OCI-LY3 (cell line): Measurements from ENCODE around the gene ARL8A.
A peak's percentile ranks its signal among the peaks of the same experiment; 100 is the strongest.

Source experiments
- H2AFZ ChIP-seq: fragments of 200-600, 300-600 bp; shearing (Covaris generic); 2 replicates; pipeline ENCODE4 v1.6.0; 2014; ENCODE audit warnings: antibody characterized with exemption, low read depth, low read length
- H3K27ac ChIP-seq: fragments of 200-600, 300-600 bp; sonication (generic); 2 replicates; pipeline ENCODE4 v1.5.1; 2014; ENCODE audit warnings: mild to moderate bottlenecking, low read length, moderate library complexity, mixed read lengths
- H3K27me3 ChIP-seq: fragments of 200-600, 300-600 bp; sonication (generic); 2 replicates; pipeline ENCODE4 v1.6.1; 2014; ENCODE audit warnings: low read depth, low read length, mixed read lengths
- H3K36me3 ChIP-seq: fragments of 200-600, 300-600 bp; sonication (generic); replicated peaks from 2 replicates; pipeline ENCODE3; 2014; ENCODE audit warnings: low read depth, low read length, mixed read lengths
- H3K4me1 ChIP-seq: fragments of 300-600, 200-600 bp; sonication (generic); 2 replicates; pipeline ENCODE4 v1.6.1; 2014; ENCODE audit warnings: low read length, mixed read lengths
- H3K4me2 ChIP-seq: fragments of 200-600, 300-600 bp; sonication (generic); 2 replicates; pipeline ENCODE4 v1.6.1; 2014; ENCODE audit warnings: low read length, mixed read lengths
- H3K4me3 ChIP-seq: fragments of 300-600, 200-600 bp; sonication (generic); 2 replicates; pipeline ENCODE4 v1.5.1; 2014; ENCODE audit warnings: antibody characterized with exemption, mild to moderate bottlenecking, low read length, moderate library complexity
- H3K79me2 ChIP-seq: fragments of 300-600, 200-600 bp; shearing (Covaris generic); 2 replicates; pipeline ENCODE4 v1.6.1; 2014; ENCODE audit warnings: mild to moderate bottlenecking, low read length, mixed read lengths
- H3K9ac ChIP-seq: fragments of 300-600, 200-600 bp; shearing (Covaris generic); 2 replicates; pipeline ENCODE4 v1.6.0; 2014; ENCODE audit warnings: mild to moderate bottlenecking, low read length, moderate library complexity
- H3K9me3 ChIP-seq: fragments of 200-600, 300-600 bp; shearing (Covaris generic); 2 replicates; pipeline ENCODE4 v1.6.1; 2014; ENCODE audit warnings: low read length, mixed read lengths; ENCODE audit not compliant: insufficient read depth
- H4K20me1 ChIP-seq: fragments of 200-600, 300-600 bp; sonication (generic); 2 replicates; pipeline ENCODE4 v1.6.1; 2016; ENCODE audit warnings: low read length, mixed read lengths; ENCODE audit not compliant: insufficient read depth
- EZH2phosphoT487 ChIP-seq: fragments of 200-600 bp; shearing (Covaris generic); IDR thresholded peaks from 2 replicates; pipeline ENCODE4 v1.6.1; 2018; ENCODE audit warnings: antibody characterized with exemption, mixed run types, low read depth
- TF ChIP-seq, protein P1 (sequence below): fragments of 200-600, 300-600 bp; sonication (generic); IDR thresholded peaks from 2 replicates; pipeline ENCODE4 v1.5.1; 2014; ENCODE audit warnings: antibody characterized with exemption, low read length, low read depth

ARL8A gene

DNA sequence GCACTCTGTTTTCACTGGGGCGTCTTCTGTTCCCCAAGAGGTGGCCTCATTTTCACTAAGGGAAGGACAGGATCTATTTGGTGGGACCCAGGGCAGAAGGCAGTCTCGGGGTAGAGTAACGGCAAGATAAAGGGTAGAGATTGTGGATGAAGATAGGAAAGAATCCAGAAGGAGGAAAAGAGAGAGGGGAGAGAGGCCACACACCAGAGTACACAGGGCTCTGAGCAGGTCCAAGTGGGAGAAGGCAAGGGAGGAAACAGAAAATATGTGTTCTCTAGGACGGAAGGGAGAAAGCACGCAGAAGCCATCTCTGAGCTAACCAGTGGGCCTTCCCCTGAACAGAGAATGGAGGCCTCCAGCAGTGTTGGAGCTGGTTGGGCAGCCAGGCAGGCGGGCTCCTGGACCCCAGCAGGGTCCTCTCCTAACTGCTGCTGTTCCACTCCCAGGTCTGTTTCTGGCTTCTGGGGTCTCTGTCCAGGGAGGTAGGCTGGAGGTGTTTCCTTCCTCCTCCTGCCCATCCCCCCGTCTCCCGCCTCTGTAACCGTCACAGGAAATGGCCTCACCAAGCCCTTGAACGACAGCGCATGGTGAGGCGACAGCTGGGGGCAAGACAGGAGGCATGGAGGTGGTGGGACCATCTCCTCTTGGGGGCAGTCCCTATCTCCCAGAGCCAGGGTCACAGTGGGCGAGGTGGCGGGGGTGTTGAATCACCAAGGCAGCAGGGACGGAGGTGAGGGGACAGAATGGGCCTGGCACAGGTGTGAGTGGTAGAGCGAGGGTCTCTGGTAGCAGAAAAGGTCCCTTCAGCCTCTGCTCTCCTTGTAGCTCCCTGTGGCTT, 15.2 kb upstream of the ARL8A start:
- H3K27ac ChIP-seq, result peak overlapping the region; percentile 52
- H3K4me2 ChIP-seq, result peak overlapping the region; percentile 91
- no peaks in the 10 kb centered on the region for H4K20me1 ChIP-seq
- H3K79me2 ChIP-seq, result no peaks in the 10 kb centered on the region
- peak overlapping the region; percentile 73 for H3K4me3 ChIP-seq
- peak overlapping the region; percentile 22; the same call in 1 of the 2 replicates for H2AFZ ChIP-seq
- H3K9ac ChIP-seq, result peak overlapping the region; percentile 79
- TF ChIP-seq EZH2phosphoT487, result no peak
- TF ChIP-seq, protein P1, sequence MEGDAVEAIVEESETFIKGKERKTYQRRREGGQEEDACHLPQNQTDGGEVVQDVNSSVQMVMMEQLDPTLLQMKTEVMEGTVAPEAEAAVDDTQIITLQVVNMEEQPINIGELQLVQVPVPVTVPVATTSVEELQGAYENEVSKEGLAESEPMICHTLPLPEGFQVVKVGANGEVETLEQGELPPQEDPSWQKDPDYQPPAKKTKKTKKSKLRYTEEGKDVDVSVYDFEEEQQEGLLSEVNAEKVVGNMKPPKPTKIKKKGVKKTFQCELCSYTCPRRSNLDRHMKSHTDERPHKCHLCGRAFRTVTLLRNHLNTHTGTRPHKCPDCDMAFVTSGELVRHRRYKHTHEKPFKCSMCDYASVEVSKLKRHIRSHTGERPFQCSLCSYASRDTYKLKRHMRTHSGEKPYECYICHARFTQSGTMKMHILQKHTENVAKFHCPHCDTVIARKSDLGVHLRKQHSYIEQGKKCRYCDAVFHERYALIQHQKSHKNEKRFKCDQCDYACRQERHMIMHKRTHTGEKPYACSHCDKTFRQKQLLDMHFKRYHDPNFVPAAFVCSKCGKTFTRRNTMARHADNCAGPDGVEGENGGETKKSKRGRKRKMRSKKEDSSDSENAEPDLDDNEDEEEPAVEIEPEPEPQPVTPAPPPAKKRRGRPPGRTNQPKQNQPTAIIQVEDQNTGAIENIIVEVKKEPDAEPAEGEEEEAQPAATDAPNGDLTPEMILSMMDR, result no peak
- H3K36me3 ChIP-seq, result no peaks in the 10 kb centered on the region
- H3K9me3 ChIP-seq, result no peaks in the 10 kb centered on the region
- H3K27me3 ChIP-seq, result no peaks in the 10 kb centered on the region
- H3K4me1 ChIP-seq, result peaks cover 61% of the 10 kb centered on the region

DNA sequence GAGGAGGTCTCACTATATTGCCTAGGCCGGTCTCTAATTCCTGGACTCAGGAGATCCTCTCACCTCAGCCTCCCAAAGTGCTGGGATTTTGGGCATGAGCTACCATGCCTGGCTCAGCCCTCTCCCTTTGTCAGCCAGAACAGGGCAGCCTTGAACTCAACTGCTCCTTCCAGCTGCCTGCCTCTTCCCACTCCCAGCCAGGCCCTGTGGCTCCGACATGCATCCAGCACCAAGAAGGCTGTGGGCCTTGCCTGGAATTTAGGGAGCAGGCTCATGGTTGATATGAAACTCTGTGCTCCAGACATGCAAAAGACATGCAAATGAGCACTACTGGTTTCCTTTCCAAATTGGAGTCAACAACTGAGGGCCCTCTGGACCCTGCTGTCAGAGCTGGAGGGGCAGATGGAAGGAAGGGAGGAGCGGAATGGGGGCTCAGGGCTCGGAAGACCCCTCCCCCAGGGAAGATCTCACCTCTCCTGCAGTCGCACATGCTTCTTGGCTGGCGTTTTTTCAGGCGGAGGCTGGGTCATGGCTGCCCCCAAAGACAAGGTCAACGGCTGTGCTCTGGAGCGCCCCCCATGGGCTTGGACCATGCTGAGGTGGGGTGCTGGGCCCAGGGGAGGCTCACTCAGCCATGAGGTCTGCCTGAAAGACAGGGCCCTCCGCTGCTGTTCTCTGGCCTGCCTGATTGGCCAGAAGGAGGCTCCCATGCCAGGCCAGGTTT, 14.4 kb upstream of the ARL8A start:
- Histone ChIP-seq H3K9me3 (no peaks in the 10 kb centered on the region), H4K20me1 (no peaks in the 10 kb centered on the region), H3K27me3 (no peaks in the 10 kb centered on the region), H3K27ac (peak overlapping the region; percentile 52; the same call in 1 of the 2 replicates), H3K4me3 (peak overlapping the region; percentile 73), H3K36me3 (no peaks in the 10 kb centered on the region), H3K79me2 (no peaks in the 10 kb centered on the region), H3K4me2 (peak overlapping the region; percentile 91), H2AFZ (no peak overlapping the region), H3K4me1 (peaks cover 53% of the 10 kb centered on the region), H3K9ac (peak overlapping the region; percentile 79)
- no peak for TF ChIP-seq EZH2phosphoT487
- TF ChIP-seq, protein P1, result peak; percentile 40

DNA sequence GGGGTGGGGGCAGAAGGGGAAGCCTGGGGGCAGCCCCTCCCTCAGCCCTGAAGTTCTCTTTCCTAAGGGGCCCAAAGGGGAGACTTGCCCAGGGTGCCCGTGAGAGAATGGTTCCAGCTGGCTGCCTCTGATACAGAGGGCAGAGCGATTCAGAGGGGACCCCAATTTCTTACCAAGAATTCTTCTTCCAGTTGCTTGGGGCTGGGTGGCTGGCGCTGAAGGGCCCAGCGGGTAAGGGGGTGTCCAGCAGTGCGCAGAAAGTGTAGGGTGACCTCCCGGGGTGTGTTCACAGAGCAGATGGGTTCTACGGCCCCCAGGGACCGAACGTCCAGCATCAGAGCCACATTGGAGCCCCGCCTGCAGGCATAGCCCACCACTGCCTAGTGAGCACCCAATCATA, 13.4 kb upstream of the ARL8A start:
- H3K27me3 ChIP-seq, result no peaks in the 10 kb centered on the region
- H4K20me1 ChIP-seq, result no peaks in the 10 kb centered on the region
- H3K4me3 ChIP-seq, result no peak overlapping the region
- H2AFZ ChIP-seq, result no peak overlapping the region
- TF ChIP-seq, protein P1, result no peak
- no peak for TF ChIP-seq EZH2phosphoT487
- H3K4me1 ChIP-seq, result peaks cover 47% of the 10 kb centered on the region
- H3K27ac ChIP-seq, result no peak overlapping the region
- no peak overlapping the region for H3K9ac ChIP-seq
- H3K36me3 ChIP-seq, result no peaks in the 10 kb centered on the region
- H3K4me2 ChIP-seq, result no peak overlapping the region
- H3K79me2 ChIP-seq, result no peaks in the 10 kb centered on the region
- no peaks in the 10 kb centered on the region for H3K9me3 ChIP-seq

DNA sequence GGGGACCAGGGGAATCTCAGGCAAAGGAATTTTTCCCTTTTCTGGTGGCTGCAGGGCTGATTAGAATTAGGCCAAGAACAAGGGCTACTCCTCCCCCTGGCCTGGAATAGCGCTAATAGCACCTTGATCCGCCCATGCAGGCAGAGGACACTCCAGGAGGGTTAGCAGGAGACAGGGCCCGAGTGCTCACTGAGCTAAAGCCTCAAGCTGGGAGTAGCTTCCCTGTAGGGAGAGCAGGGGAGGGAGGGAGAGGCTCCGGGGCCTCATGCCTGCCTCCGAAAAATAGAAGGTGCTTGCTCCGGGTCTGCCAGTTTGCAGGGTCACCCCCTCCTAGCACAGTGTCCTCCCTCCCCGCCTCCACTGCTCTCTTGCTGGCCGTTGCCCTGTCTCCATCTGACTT, 12.1 kb upstream of the ARL8A start:
- Histone ChIP-seq H3K4me3 (no peak overlapping the region), H3K9me3 (no peaks in the 10 kb centered on the region), H4K20me1 (no peaks in the 10 kb centered on the region)

More for the DNA sequence above, 12.1 kb upstream of the ARL8A start:
- H3K4me1 ChIP-seq, result peaks cover 34% of the 10 kb centered on the region
- H3K79me2 ChIP-seq, result no peaks in the 10 kb centered on the region
- H3K9ac ChIP-seq, result no peak overlapping the region
- no peak overlapping the region for H3K27ac ChIP-seq
- H3K36me3 ChIP-seq, result peaks cover 3% of the 10 kb centered on the region
- no peaks in the 10 kb centered on the region for H3K27me3 ChIP-seq
- no peak overlapping the region for H2AFZ ChIP-seq
- no peak for TF ChIP-seq EZH2phosphoT487
- TF ChIP-seq, protein P1, result no peak
- H3K4me2 ChIP-seq, result no peak overlapping the region
